Spinal cord (tissue), 10 donors: ENCODE results near the gene CPLX3. TPM values are rescaled to one million over a fixed set of nuclear protein-coding genes. Genes with fewer than 3 reads are reported as not detected.

Experiments
- DNase-seq, 6 donors: peaks; one replicate each; pipeline versions ENCODE4 v3.0.0 to v3.0.0-alpha.2; 2013 to 2015; ENCODE audit warnings: low spot score in 6 of 6, low read depth in 4 of 6
- H3K27ac ChIP-seq: one replicate; pipeline ENCODE4 v1.5.1; 2013; ENCODE audit warnings: low read depth, low read length, control low read depth
- H3K27me3 ChIP-seq: one replicate; pipeline ENCODE4 v1.6.1; 2013; ENCODE audit warnings: low read length; ENCODE audit not compliant: control insufficient read depth, insufficient read depth
- H3K36me3 ChIP-seq: one replicate; pipeline ENCODE4 v1.6.1; 2013; ENCODE audit warnings: low read length; ENCODE audit not compliant: control insufficient read depth, insufficient read depth
- H3K4me1 ChIP-seq: one replicate; pipeline ENCODE4 v1.6.1; 2013; ENCODE audit warnings: low read length; ENCODE audit not compliant: control insufficient read depth, insufficient read depth
- H3K4me3 ChIP-seq: one replicate; pipeline ENCODE4 v1.5.1; 2013; ENCODE audit warnings: low read depth, low read length, control low read depth
- H3K9me3 ChIP-seq: one replicate; pipeline ENCODE4 v1.6.1; 2013; ENCODE audit warnings: low read length; ENCODE audit not compliant: control insufficient read depth, insufficient read depth
- WGBS: methylation state at CpG from one replicate; pipeline ENCODE4 v1.1.5; 2013; ENCODE audit warnings: missing lambda C conversion rate; ENCODE audit not compliant: insufficient coverage; 5-methylcytosine and 5-hydroxymethylcytosine counted together
- polyA plus RNA-seq, 2 donors: library from polyadenylated mRNA; unstranded; fragments of 120-200 nt; gene quantifications; one replicate each; pipeline ENCODE4 v1.2.1, GENCODE V29; 2013; ENCODE audit not compliant: insufficient read length in 2 of 2
- total RNA-seq, 2 donors: library from RNA; depleted of rRNA in 1 of 2; stranded (reverse); fragments of 120-200 nt in 1 of 2; fragments of >200 nt in 1 of 2; gene quantifications; one replicate each; pipeline versions ENCODE4 v1.2.3 to v1.2.4, GENCODE V29; 2013 to 2014
- donor health status: healthy.

The CPLX3 gene
- total and polyA plus RNA-seq, 4 donors: 0.11 to 0.68 (median 0.38) TPM

DNA sequence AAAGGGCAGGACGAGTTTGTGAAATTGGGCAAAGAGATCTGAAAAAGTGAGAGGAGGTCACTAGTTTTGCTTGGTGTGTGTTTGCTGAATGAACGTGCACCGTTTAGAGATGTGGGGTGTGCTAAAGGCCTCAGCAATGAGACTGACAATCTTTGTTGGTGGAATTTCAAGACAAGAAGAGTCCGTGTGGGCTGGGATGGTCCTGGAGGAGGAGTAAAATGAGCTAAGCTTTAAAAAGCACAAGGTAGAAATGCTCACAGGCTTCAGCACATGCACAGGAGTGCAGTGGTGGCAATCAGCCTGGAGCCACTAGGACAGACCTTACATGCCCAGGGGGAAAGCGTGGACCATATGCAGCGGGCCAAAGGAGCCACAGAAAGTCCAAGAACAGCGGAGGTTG lies 1.5 kb upstream of the CPLX3 start:
- H3K27me3 ChIP-seq: peaks cover 36% of the 10 kb centered on the region
- WGBS: 77% methylated on average over 7 of the region's 7 CpGs
- H3K9me3 ChIP-seq: no peaks in the 10 kb centered on the region
- no peaks in the 10 kb centered on the region for H3K36me3 ChIP-seq
- no peak overlapping the region for H3K27ac ChIP-seq
- no peak overlapping the region for H3K4me3 ChIP-seq
- H3K4me1 ChIP-seq: peaks cover 27% of the 10 kb centered on the region
- DNase-seq: no peak

DNA sequence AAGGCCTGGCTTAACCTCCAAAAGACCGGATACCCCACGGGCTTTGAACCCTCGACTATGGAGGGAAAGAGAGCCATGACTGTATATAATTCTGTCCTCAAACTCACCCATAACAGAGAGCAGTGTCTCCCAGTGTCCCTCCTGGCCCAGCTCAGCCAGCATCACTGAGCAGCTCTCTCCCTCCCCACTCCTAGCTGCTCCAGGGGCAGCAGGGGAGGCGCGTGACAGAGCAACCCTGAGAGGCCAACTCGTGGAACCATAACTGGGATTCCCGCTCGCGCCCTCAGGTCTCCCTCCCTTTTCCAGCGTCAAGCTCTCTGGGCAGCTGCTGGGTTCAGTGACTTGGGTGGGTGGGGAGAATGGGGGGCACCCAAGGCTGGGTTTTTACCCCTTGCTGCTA lies 561 bp upstream of the CPLX3 start:
- Histone ChIP-seq H3K27ac (no peak overlapping the region), H3K36me3 (no peaks in the 10 kb centered on the region), H3K27me3 (peaks cover 36% of the 10 kb centered on the region), H3K9me3 (no peaks in the 10 kb centered on the region), H3K4me3 (no peak overlapping the region), H3K4me1 (peaks cover 34% of the 10 kb centered on the region)
- no peak for DNase-seq
- WGBS: no CpG with 5 or more reads among the region's 10 CpGs

DNA sequence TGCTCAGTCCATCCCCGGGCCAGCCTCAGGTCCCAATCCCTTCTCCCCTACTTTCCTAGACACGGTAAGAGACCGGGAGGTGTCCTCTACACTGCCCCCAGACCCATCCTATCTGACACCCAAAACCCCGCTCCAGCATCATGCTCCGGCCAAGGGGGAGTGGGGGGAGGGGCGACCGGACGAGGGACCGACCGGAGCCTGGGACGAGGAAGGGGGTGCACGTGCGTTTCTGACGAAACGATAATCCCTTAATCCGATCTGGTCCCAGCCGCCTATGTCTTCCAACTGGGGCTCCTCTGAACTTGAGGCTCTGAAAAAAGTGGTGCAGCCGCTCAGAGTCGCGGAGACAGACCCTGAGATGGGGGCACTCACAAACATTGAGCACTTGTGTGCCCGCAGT lies 494 bp downstream of the CPLX3 start:
- no peak overlapping the region for H3K27ac ChIP-seq
- no peak overlapping the region for H3K4me3 ChIP-seq
- peaks cover 36% of the 10 kb centered on the region for H3K4me1 ChIP-seq
- WGBS: 12% methylated on average over 18 of the region's 21 CpGs
- no peaks in the 10 kb centered on the region for H3K9me3 ChIP-seq
- no peak for DNase-seq
- no peaks in the 10 kb centered on the region for H3K36me3 ChIP-seq
- peaks cover 36% of the 10 kb centered on the region for H3K27me3 ChIP-seq

DNA sequence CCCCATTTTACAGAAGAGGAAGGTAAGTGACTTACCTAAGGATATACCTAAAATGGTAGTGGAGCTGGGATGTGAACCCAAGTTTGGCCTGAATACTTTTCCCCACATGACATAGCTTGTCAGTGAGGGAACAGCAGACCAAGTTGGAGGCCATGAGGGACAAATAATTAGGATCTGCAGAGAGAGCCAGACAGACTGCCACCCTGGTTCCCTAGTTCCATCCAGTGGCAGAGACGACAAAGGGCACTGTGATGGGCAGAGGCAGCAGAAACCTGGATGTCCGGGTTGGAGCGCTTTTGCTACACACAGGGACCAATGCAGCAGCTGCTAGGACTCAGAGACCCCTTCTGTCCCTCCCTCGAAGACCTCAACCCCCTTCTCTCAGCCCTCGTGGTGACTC lies 1.2 kb downstream of the CPLX3 start:
- DNase-seq: no peak
- H3K4me1 ChIP-seq: peaks cover 37% of the 10 kb centered on the region
- no peak overlapping the region for H3K4me3 ChIP-seq
- H3K27me3 ChIP-seq: peaks cover 36% of the 10 kb centered on the region
- H3K27ac ChIP-seq: no peak overlapping the region
- WGBS: 65% methylated on average over 5 of the region's 5 CpGs
- H3K9me3 ChIP-seq: no peaks in the 10 kb centered on the region
- no peaks in the 10 kb centered on the region for H3K36me3 ChIP-seq

DNA sequence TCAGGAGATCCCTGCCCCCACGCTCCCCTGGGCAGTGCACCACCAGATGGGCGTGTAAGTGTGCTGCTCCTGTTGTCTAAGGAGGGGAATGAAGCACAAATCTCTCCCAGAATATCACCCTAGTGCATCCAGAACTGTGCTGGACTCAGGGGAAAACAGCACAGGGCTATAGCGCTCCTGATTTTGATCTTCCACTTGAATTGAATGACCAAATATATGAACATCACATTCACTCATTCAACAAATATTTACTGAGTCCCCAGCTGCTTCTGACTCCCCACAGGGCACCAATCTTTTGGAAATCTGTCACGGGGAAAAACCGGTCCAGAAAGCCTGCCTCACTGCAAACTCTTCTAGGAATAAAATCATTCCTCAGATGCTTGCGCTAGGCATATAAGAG lies 2.4 kb downstream of the CPLX3 start:
- H3K4me3 ChIP-seq: no peak overlapping the region
- DNase-seq: no peak
- peaks cover 40% of the 10 kb centered on the region for H3K4me1 ChIP-seq
- no peaks in the 10 kb centered on the region for H3K36me3 ChIP-seq
- no peaks in the 10 kb centered on the region for H3K9me3 ChIP-seq
- no peak overlapping the region for H3K27ac ChIP-seq
- peaks cover 36% of the 10 kb centered on the region for H3K27me3 ChIP-seq
- 48% methylated on average over 5 of the region's 6 CpGs for WGBS

DNA sequence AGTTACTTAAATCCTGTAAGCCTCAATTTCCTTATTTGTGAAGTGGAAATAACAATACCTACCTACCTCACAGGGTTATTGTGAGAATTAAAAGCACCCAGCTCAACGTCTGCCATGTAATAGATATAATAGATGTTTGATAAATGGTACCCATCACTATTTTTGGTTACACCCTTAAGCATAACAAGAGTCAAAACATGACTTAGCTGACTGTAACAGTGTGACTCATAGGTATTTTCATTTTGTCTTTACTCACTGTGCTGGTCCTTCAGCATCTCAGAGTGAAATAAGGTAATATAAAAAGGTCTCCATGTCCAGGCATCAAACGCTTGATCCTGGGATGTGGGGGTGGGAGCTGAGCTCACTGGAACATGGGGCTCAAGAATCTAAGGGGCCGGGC lies 3.1 kb downstream of the CPLX3 start:
- Histone ChIP-seq H3K4me3 (no peak overlapping the region), H3K9me3 (no peaks in the 10 kb centered on the region), H3K27ac (no peak overlapping the region), H3K4me1 (peaks cover 40% of the 10 kb centered on the region), H3K36me3 (peaks cover 5% of the 10 kb centered on the region), H3K27me3 (peaks cover 36% of the 10 kb centered on the region)
- 88% methylated on average over 2 of the region's 3 CpGs for WGBS
- no peak for DNase-seq

DNA sequence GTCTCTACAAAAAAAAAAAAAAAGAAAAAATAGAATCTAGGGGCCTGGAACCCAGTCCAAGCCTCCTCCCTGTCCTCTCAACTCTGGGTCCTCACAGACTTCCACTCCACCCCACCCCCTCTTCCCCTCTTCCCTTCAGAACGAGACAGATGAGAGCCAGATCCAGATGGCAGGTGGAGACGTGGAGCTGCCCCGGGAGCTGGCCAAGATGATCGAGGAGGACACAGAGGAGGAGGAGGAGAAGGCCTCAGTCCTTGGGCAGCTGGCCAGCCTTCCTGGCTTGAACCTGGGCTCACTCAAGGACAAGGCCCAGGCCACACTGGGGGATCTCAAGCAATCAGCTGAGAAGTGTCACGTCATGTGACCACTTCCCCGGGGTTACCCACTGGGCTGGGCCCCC lies 3.6 kb downstream of the CPLX3 start:
- H3K9me3 ChIP-seq: no peaks in the 10 kb centered on the region
- H3K27me3 ChIP-seq: peaks cover 36% of the 10 kb centered on the region
- H3K36me3 ChIP-seq: peaks cover 5% of the 10 kb centered on the region
- WGBS: 59% methylated on average over 5 of the region's 6 CpGs
- H3K4me1 ChIP-seq: peaks cover 40% of the 10 kb centered on the region
- no peak overlapping the region for H3K27ac ChIP-seq
- no peak for DNase-seq
- no peak overlapping the region for H3K4me3 ChIP-seq

DNA sequence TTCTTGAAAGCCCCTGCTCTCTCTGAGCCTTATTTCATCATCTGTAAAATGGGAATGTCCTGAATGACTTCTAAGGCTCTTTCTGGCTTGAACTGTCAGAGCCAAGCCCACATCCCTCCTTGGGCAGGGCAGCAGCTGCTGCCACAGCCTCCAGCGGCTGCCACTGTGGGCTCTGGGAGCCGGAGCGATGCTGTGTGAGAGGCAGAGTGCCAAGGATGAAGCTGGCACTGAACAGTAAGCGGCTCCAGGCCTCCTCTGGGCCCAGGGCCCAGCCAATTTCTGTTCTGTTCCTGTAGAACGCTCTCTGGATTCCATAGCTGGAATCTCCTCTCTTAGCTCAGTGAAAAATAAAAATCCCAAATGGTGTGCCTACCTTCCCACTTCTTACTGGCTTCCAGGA lies 4.4 kb downstream of the CPLX3 start:
- DNase-seq: peak in 5 of 6 donors; percentile 43 to 91 (median 58)
- Histone ChIP-seq H3K4me3 (no peak overlapping the region), H3K36me3 (peaks cover 12% of the 10 kb centered on the region), H3K27me3 (peaks cover 30% of the 10 kb centered on the region), H3K9me3 (no peaks in the 10 kb centered on the region), H3K27ac (no peak overlapping the region), H3K4me1 (peaks cover 38% of the 10 kb centered on the region)
- 18% methylated on average over 5 of the region's 5 CpGs for WGBS

DNA sequence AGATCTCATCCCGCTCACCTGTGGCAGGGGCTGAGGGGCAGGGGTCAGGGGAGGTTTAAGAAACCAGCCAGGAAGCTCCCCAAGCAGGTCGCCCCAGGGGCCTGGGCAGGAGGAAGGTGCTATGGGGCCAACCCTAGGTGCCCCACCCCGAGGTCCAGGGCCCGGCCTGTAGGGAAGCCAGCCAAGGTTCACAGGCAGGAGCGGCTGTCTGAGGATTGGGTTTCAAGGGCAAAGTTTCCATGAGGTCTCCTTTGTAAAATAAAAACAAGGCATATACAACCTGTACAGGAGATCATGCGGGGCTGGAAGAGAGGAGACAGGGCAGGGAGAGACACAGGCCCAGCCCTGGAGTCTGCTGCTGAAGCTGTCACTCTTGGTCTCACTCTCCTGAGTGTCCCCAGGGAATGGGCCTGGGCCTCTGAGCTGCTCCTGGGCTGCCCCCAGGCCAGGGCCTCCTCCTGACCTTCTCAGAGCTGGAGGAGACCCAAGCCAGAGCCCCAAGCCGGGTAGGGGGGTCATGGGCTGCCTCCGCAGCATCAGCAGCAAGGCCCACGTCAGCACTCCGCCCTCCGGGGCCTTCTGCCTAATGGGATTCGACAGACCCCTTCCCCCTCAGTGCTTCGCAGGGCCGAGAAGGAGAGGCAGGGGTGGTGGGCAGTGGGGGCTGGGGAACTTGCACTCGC lies 5.5 kb downstream of the CPLX3 start:
- peaks cover 23% of the 10 kb centered on the region for H3K36me3 ChIP-seq
- H3K27me3 ChIP-seq: peaks cover 20% of the 10 kb centered on the region
- no peak for DNase-seq
- no peak overlapping the region for H3K27ac ChIP-seq
- peaks cover 27% of the 10 kb centered on the region for H3K4me1 ChIP-seq
- H3K9me3 ChIP-seq: no peaks in the 10 kb centered on the region
- 61% methylated on average over 11 of the region's 15 CpGs for WGBS
- no peak overlapping the region for H3K4me3 ChIP-seq

DNA sequence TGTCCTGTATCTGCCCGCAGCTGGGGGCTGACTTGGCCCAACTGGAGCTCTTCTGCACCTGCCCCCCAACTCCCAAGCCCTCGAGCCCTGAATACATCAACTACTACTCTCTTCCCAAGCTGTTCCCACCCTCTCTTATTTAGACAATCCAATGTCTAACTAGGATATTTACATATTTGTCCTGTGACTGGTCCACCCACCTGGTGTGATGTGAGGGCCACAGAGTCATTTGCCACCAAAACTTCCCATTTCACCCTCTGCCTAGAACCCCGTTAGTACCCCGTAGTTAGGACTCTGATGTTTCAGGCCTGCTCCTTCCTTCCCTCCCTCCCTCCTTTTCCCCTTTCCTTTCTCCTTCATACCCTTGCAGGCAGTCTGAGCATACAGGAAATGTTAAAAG lies 6.4 kb downstream of the CPLX3 start:
- Histone ChIP-seq H3K27me3 (peaks cover 12% of the 10 kb centered on the region), H3K4me3 (no peak overlapping the region), H3K4me1 (peaks cover 25% of the 10 kb centered on the region), H3K36me3 (peaks cover 31% of the 10 kb centered on the region), H3K27ac (no peak overlapping the region), H3K9me3 (no peaks in the 10 kb centered on the region)
- 53% methylated on average over 2 of the region's 4 CpGs for WGBS
- no peak for DNase-seq
